Astrocyte of the cerebellum (primary cell): Measurements from ENCODE around the gene BET1.

ENCODE experiments used
- DNase-seq: peaks from one replicate; pipeline ENCODE4 v3.0.0-alpha.2; 2011; ENCODE audit warnings: low read depth
- H3K4me3 ChIP-seq: 2 replicates; pipeline ENCODE4 v1.5.1; 2011; ENCODE audit warnings: mild to moderate bottlenecking, low read depth, low read length, moderate library complexity
- CTCF ChIP-seq: IDR thresholded peaks from 2 replicates; pipeline ENCODE4 v1.5.1; 2012; ENCODE audit warnings: low read length, low read depth, moderate library complexity, mild to moderate bottlenecking; ENCODE audit errors: missing control alignments
- in situ Hi-C: cut with HindIII; loops from 2 replicates; pipeline ENCODE4 v1.10.0; 2017; ENCODE audit warnings: low sequenced_read_pairs

Gene BET1

GRCh38 chr7:94001396-94001795 is 2.8 kb downstream of the BET1 start:
- no peak overlapping the region for H3K4me3 ChIP-seq
- DNase-seq = no peak
- in situ Hi-C loops = loop anchor here (5.0 kb wide), 1 partner anchor 79 kb away; the partner anchor contains the start of gene GNG11
- no peak for TF ChIP-seq CTCF

GRCh38 chr7:93997868-93998267 is 6.3 kb downstream of the BET1 start:
- no peak overlapping the region for H3K4me3 ChIP-seq
- DNase-seq = no peak
- no peak for TF ChIP-seq CTCF
- in situ Hi-C loops = no loop called here

- no peak for DNase-seq
Measured at GRCh38 chr7:93992421-93993110, 11.6 kb downstream of the BET1 start.

GRCh38 chr7:93987297-93987696 is 16.9 kb downstream of the BET1 start:
- DNase-seq = no peak
- H3K4me3 ChIP-seq = no peak overlapping the region
- in situ Hi-C loops = no loop called here
- TF ChIP-seq CTCF = no peak

More at GRCh38 chr7:93992421-93993110, 11.6 kb downstream of the BET1 start:
- in situ Hi-C loops = no loop called here
- no peak overlapping the region for H3K4me3 ChIP-seq
- no peak for TF ChIP-seq CTCF

- no peak for DNase-seq
- no peak overlapping the region for H3K4me3 ChIP-seq
- in situ Hi-C loops = no loop called here
- no peak for TF ChIP-seq CTCF
Measured at GRCh38 chr7:93985101-93985500, 19.1 kb downstream of the BET1 start.

GRCh38 chr7:93984024-93984423 is 20.1 kb downstream of the BET1 start:
- no peak for TF ChIP-seq CTCF
- no peak overlapping the region for H3K4me3 ChIP-seq
- no peak for DNase-seq
- in situ Hi-C loops = no loop called here
